Measurements from ENCODE around the gene SRBD1.

GRCh38 chr2:45498661-45499550, 112.2 kb downstream of the SRBD1 start:
- no peak for TF ChIP-seq CTCF (IDR thresholded peaks at IDR 0.05)
- TF ChIP-seq POLR2A (IDR thresholded peaks at IDR 0.05): no peak
